Fibroblast of the aortic adventitia (primary cell): Measurements from ENCODE around the gene ARF6. TPM values are rescaled to one million over a fixed set of nuclear protein-coding genes. Genes with fewer than 3 reads are reported as not detected.
"Not testable (repeated sequence)": the region's sequence is repeated elsewhere in the genome, so short reads cannot be mapped to it uniquely, and the experiment has no call there.

Experiments used
- DNase-seq: peaks from one replicate; pipeline ENCODE4 v3.0.0-alpha.2; 2010; ENCODE audit warnings: low read depth
- H3K4me3 ChIP-seq: 2 replicates; pipeline ENCODE4 v1.5.1; 2011; ENCODE audit warnings: low read depth, mild to moderate bottlenecking, control low read depth, low read length, moderate library complexity
- CTCF ChIP-seq: IDR thresholded peaks from 2 replicates; pipeline ENCODE4 v1.5.1; 2011; ENCODE audit warnings: mild to moderate bottlenecking, low read length, control low read depth, inconsistent platforms; ENCODE audit not compliant: insufficient read depth
- total RNA-seq: library from RNA; depleted of rRNA; stranded (reverse); fragments of >200 nt; gene quantifications from 2 replicates; pipeline ENCODE4 v1.2.3, GENCODE V29; 2012; ENCODE audit warnings: low replicate concordance

ARF6 gene
- total RNA-seq, 1 donor = 101 TPM

- no peak for DNase-seq
- no peak overlapping the region for H3K4me3 ChIP-seq
- no peak for TF ChIP-seq CTCF
Observed at GRCh38 chr14:49931523-49931922, 38.6 kb downstream of the ARF6 start.

- DNase-seq = no peak
- no peak for TF ChIP-seq CTCF
- no peak overlapping the region for H3K4me3 ChIP-seq
Observed at GRCh38 chr14:49933128-49933527, 40.2 kb downstream of the ARF6 start.

GRCh38 chr14:49933704-49934103 is 40.8 kb downstream of the ARF6 start:
- TF ChIP-seq CTCF = no peak
- no peak overlapping the region for H3K4me3 ChIP-seq
- DNase-seq = no peak

- DNase-seq = no peak
- no peak for TF ChIP-seq CTCF
Observed at GRCh38 chr14:49934646-49935045, 41.8 kb downstream of the ARF6 start.

GRCh38 chr14:49935526-49935925 is 42.6 kb downstream of the ARF6 start:
- TF ChIP-seq CTCF = no peak
- H3K4me3 ChIP-seq = no peak overlapping the region
- DNase-seq = no peak

More at GRCh38 chr14:49934646-49935045, 41.8 kb downstream of the ARF6 start:
- H3K4me3 ChIP-seq = no peak overlapping the region

GRCh38 chr14:49936246-49936645 is 43.4 kb downstream of the ARF6 start:
- not testable (repeated sequence) for DNase-seq, H3K4me3 ChIP-seq

- not testable (repeated sequence) for DNase-seq
Observed at GRCh38 chr14:49936882-49937281, 44.0 kb downstream of the ARF6 start.

GRCh38 chr14:49939215-49939614 is 46.3 kb downstream of the ARF6 start:
- H3K4me3 ChIP-seq, DNase-seq: not testable (repeated sequence)

More at GRCh38 chr14:49936882-49937281, 44.0 kb downstream of the ARF6 start:
- not testable (repeated sequence) for H3K4me3 ChIP-seq
